Upper lobe of right lung (tissue), 1 donor: ENCODE data around the gene TPRG1. TPM values are rescaled to one million over a fixed set of nuclear protein-coding genes. Genes with fewer than 3 reads are reported as not detected.

Experiments
- ATAC-seq: fragments of 200-7000 bp; cut with Tn5 transposase; one replicate; pipeline ENCODE4 v1.9.1; 2020; ENCODE audit warnings: mild to moderate bottlenecking, moderate library complexity
- DNase-seq: peaks from one replicate; pipeline ENCODE4 v3.0.0-alpha.2; 2020
- H3K27ac ChIP-seq: fragments of 200-600 bp; one replicate; pipeline ENCODE4 v1.8.0; 2022
- H3K27me3 ChIP-seq: fragments of 200-600 bp; one replicate; pipeline ENCODE4 v1.8.0; 2022; ENCODE audit warnings: mild to moderate bottlenecking
- H3K36me3 ChIP-seq: fragments of 200-600 bp; one replicate; pipeline ENCODE4 v1.8.0; 2022
- H3K4me1 ChIP-seq: fragments of 200-600 bp; one replicate; pipeline ENCODE4 v1.8.0; 2022
- H3K4me3 ChIP-seq: fragments of 200-600 bp; one replicate; pipeline ENCODE4 v1.8.0; 2022; ENCODE audit warnings: mild to moderate bottlenecking
- H3K9me3 ChIP-seq: fragments of 200-600 bp; one replicate; pipeline ENCODE4 v1.8.0; 2022
- intact Hi-C: fragments of 100-400 bp; cut with DNase I; formaldehyde crosslinking; loops from one replicate; pipeline ENCODE4 v1.11.0; 2022
- total RNA-seq: library from RNA; stranded (reverse); fragmentation: NEBNext Ultra II Directional; extraction: Animal tissue kit (Norgen Biotek cat#: 25700); gene quantifications from one replicate; pipeline ENCODE4 v1.2.1, GENCODE V29; 2021
- TF ChIP-seq, protein P1 (sequence below): fragments of 200-600 bp; IDR thresholded peaks from one replicate; pipeline ENCODE4 v1.8.0; 2022; ENCODE audit warnings: antibody characterized with exemption
- donor health status: DM: no; HTN: yes; CAD: no; lungs with severe emphysema.

TPRG1 gene
- total RNA-seq, 1 donor from 2014 or later, result 22.3 TPM

DNA sequence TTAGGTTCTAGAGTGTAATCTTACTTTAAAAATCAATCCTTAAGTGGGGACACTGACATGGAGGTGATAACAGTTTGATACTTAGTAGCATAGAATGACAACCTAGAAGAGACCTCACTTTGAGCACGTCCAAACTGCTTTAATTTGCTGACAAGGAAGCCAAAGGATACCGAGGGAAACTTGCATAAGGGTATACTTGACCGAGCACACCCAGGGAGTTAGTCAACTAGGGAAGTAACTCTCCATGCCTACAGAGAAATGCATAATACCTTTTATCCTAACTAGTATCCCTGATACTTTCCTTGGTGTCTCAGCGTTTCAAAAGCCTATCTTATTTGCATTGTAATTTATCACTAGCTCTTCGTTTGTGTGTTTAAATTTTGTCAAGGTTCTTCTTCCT is 5.5 kb upstream of the TPRG1 start:
- Histone ChIP-seq H3K4me3 (no peak overlapping the region), H3K4me1 (no peaks in the 10 kb centered on the region), H3K27ac (peak overlapping the region; percentile 56), H3K9me3 (no peaks in the 10 kb centered on the region), H3K27me3 (no peaks in the 10 kb centered on the region), H3K36me3 (no peaks in the 10 kb centered on the region)
- ATAC-seq (peak; percentile 35), DNase-seq (no peak)
- intact Hi-C loops, result no loop called here
- TF ChIP-seq, protein P1, sequence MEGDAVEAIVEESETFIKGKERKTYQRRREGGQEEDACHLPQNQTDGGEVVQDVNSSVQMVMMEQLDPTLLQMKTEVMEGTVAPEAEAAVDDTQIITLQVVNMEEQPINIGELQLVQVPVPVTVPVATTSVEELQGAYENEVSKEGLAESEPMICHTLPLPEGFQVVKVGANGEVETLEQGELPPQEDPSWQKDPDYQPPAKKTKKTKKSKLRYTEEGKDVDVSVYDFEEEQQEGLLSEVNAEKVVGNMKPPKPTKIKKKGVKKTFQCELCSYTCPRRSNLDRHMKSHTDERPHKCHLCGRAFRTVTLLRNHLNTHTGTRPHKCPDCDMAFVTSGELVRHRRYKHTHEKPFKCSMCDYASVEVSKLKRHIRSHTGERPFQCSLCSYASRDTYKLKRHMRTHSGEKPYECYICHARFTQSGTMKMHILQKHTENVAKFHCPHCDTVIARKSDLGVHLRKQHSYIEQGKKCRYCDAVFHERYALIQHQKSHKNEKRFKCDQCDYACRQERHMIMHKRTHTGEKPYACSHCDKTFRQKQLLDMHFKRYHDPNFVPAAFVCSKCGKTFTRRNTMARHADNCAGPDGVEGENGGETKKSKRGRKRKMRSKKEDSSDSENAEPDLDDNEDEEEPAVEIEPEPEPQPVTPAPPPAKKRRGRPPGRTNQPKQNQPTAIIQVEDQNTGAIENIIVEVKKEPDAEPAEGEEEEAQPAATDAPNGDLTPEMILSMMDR, result no peak

DNA sequence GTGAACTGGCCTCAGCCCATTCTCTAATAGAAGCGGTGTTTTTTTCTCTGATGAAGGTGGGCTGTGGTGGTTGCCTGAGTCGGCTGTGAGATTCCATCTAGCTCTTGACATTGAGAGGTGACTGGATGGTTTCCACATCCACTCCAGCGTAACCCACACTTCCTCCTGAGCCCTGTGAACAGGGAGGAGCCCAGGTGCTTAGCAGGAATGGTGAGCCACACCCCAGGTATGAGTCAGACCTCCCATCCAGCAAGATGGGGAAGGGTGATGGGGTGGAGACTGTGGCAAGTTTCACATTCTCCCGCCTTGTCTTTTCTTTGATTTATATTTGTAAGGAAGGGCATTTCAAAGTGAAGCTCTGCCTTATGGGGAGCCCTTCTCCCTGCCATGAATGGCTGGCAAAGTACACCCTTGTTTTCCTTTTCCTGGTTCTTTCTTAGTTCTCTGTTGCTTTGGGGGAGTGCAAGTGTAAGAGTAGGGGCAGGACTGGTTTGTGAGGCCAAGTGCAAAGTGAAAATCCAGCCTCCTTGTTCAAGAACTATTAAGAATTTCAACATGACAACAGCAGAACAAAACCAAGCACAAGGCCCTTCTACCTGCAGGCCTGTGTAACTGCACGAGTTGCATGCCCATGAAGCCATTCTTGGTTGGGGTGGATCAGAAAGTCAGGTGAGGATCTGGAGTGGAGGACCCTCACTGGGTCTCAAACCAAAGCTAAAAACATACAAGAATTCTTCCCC is 4.6 kb upstream of the TPRG1 start:
- DNase-seq (peak; percentile 78), ATAC-seq (peak; percentile 97)
- H3K27me3 ChIP-seq, result no peaks in the 10 kb centered on the region
- no peaks in the 10 kb centered on the region for H3K9me3 ChIP-seq
- intact Hi-C loops, result no loop called here
- H3K4me1 ChIP-seq, result no peaks in the 10 kb centered on the region
- TF ChIP-seq, protein P1, result no peak
- no peaks in the 10 kb centered on the region for H3K36me3 ChIP-seq
- peak overlapping the region; percentile 67 for H3K27ac ChIP-seq
- no peak overlapping the region for H3K4me3 ChIP-seq

DNA sequence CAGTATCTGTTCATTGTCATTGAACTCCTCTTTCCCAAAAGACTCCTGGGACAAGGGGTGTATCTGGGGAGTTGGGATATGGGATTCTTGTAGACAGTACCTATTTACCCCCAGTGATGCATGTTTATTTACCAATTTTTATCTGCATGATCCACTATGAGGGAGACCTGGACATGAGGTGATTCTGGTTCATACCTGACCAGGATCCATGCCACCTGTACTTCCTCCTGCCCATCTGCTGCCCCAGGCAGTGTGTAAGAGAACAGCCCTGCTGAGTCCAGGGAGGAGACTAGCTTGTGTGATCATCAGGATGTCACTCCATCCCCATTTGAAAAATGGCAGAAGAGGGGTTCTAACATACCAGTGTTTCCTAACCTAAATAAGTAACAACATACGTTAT is 3.1 kb upstream of the TPRG1 start:
- no peaks in the 10 kb centered on the region for H3K36me3 ChIP-seq
- DNase-seq (no peak), ATAC-seq (no peak)
- no peaks in the 10 kb centered on the region for H3K9me3 ChIP-seq
- no peak overlapping the region for H3K27ac ChIP-seq
- intact Hi-C loops, result no loop called here
- H3K4me1 ChIP-seq, result no peaks in the 10 kb centered on the region
- H3K4me3 ChIP-seq, result no peak overlapping the region
- H3K27me3 ChIP-seq, result no peaks in the 10 kb centered on the region
- TF ChIP-seq, protein P1, result no peak

DNA sequence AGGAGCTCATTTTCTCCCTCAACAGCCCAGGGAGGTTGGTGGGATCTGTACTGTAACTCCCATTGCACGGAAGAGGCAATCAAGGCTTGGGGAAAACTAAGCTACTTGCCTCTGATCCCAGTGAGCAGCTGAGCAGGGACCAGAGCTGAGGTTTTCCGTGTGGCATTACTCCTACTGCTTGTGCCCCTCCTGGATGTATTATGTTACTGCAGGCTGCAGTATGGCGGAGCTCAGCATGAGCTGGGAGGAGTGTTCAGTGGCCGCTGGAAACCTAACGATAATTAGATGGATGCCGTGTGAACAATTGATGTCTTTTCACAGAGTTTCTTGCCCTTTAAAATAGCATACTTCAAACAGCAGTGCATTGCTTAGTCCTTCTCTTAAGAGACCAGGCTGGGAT is 2.0 kb upstream of the TPRG1 start:
- no peaks in the 10 kb centered on the region for H3K4me1 ChIP-seq
- intact Hi-C loops, result no loop called here
- no peaks in the 10 kb centered on the region for H3K36me3 ChIP-seq
- TF ChIP-seq, protein P1, result no peak
- H3K27me3 ChIP-seq, result no peaks in the 10 kb centered on the region
- DNase-seq (no peak), ATAC-seq (no peak)
- no peaks in the 10 kb centered on the region for H3K9me3 ChIP-seq
- no peak overlapping the region for H3K4me3 ChIP-seq
- no peak overlapping the region for H3K27ac ChIP-seq

DNA sequence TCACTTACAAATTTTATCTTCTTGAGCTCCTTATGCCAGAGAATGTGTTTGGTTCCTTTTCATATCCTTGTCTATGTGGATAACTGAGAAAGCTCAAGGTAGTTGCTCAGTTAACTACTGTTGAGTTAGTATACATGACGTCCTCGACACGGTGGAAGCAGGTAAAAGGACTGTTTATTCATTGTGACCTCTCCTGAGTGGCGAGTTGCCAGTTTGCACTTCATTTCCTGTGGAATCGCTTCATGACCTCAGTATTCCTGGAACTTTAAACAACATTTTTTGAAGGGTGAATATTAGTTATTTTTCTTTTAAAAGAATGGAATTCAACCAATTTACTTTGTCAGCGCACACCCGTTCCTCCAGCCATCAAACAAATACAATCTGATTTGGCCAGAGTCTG is 1.2 kb upstream of the TPRG1 start:
- intact Hi-C loops, result no loop called here
- Histone ChIP-seq H3K9me3 (no peaks in the 10 kb centered on the region), H3K27ac (no peak overlapping the region), H3K4me3 (no peak overlapping the region), H3K27me3 (no peaks in the 10 kb centered on the region), H3K36me3 (no peaks in the 10 kb centered on the region), H3K4me1 (no peaks in the 10 kb centered on the region)
- ATAC-seq (no peak), DNase-seq (no peak)
- TF ChIP-seq, protein P1, result no peak
